ENCODE results near the gene MGAT5.

- TF ChIP-seq CTCF (IDR thresholded peaks at IDR 0.05) = no peak
- TF ChIP-seq POLR2A (IDR thresholded peaks at IDR 0.05) = no peak
Observed at GRCh38 chr2:134420920-134421319, 167.0 kb downstream of the MGAT5 start.
